H9 (cell line): ENCODE measurements around the gene DSP. TPM values are rescaled to one million over a fixed set of nuclear protein-coding genes. Genes with fewer than 3 reads are reported as not detected.

Experiments
- DNase-seq: peaks from one replicate; pipeline ENCODE4 v3.0.0-alpha.2; 2017
- H2AFZ ChIP-seq: one replicate; pipeline ENCODE4 v1.6.1; 2013; ENCODE audit warnings: mild to moderate bottlenecking, low read length, control low read depth, moderate library complexity
- H2AK5ac ChIP-seq: 2 replicates; pipeline ENCODE4 v1.6.1; 2013; ENCODE audit warnings: low read length, control low read depth, mixed read lengths; ENCODE audit not compliant: insufficient read length
- H2BK120ac ChIP-seq: one replicate; pipeline ENCODE4 v1.6.1; 2013; ENCODE audit warnings: low read depth, mild to moderate bottlenecking, low read length, control low read depth, inconsistent platforms; ENCODE audit not compliant: poor library complexity, severe bottlenecking
- H2BK12ac ChIP-seq: 2 replicates; pipeline ENCODE4 v1.6.1; 2013; ENCODE audit warnings: low read length, control low read depth, mixed read lengths, low read depth; ENCODE audit not compliant: insufficient read length
- H2BK15ac ChIP-seq: 2 replicates; pipeline ENCODE4 v1.6.1; 2013; ENCODE audit warnings: low read depth, low read length, control low read depth
- H2BK20ac ChIP-seq: one replicate; pipeline ENCODE4 v1.6.1; 2013; ENCODE audit warnings: low read depth, mild to moderate bottlenecking, low read length, control low read depth, inconsistent platforms; ENCODE audit not compliant: poor library complexity, severe bottlenecking
- H2BK5ac ChIP-seq: 2 replicates; pipeline ENCODE4 v1.6.1; 2013; ENCODE audit warnings: low read length, control low read depth, mixed read lengths; ENCODE audit not compliant: insufficient read length
- H3K14ac ChIP-seq: 2 replicates; pipeline ENCODE4 v1.6.1; 2013; ENCODE audit warnings: low read length, control low read depth; ENCODE audit not compliant: insufficient read depth
- H3K18ac ChIP-seq: 2 replicates; pipeline ENCODE4 v1.6.1; 2013; ENCODE audit warnings: low read depth, mild to moderate bottlenecking, mixed read lengths, low read length, control low read depth; ENCODE audit not compliant: insufficient read length
- H3K23ac ChIP-seq: 2 replicates; pipeline ENCODE4 v1.6.1; 2013; ENCODE audit warnings: low read length, control low read depth, mixed read lengths, low read depth; ENCODE audit not compliant: insufficient read length
- H3K23me2 ChIP-seq: 2 replicates; pipeline ENCODE4 v1.6.1; 2013; ENCODE audit warnings: low read depth, mild to moderate bottlenecking, mixed read lengths, low read length, control low read depth; ENCODE audit not compliant: insufficient read length, poor library complexity, severe bottlenecking
- H3K27ac ChIP-seq: 2 replicates; pipeline ENCODE4 v1.5.1; 2013; ENCODE audit warnings: low read length, control low read depth, mixed read lengths, low read depth; ENCODE audit not compliant: insufficient read length
- H3K27me3 ChIP-seq: 2 replicates; pipeline ENCODE4 v1.6.1; 2013; ENCODE audit warnings: low read length, control low read depth, inconsistent platforms; ENCODE audit not compliant: insufficient read depth
- H3K4ac ChIP-seq: 2 replicates; pipeline ENCODE4 v1.6.1; 2013; ENCODE audit warnings: low read depth, mild to moderate bottlenecking, control low read depth, inconsistent platforms, low read length, moderate library complexity
- H3K4me1 ChIP-seq: 2 replicates; pipeline ENCODE4 v1.6.1; 2013; ENCODE audit warnings: low read length, control low read depth, inconsistent platforms; ENCODE audit not compliant: insufficient read depth
- H3K4me2 ChIP-seq: 2 replicates; pipeline ENCODE4 v1.6.1; 2013; ENCODE audit warnings: low read length, control low read depth, mixed read lengths; ENCODE audit not compliant: insufficient read length, insufficient read depth
- H3K56ac ChIP-seq: 2 replicates; pipeline ENCODE4 v1.6.1; 2013; ENCODE audit warnings: low read depth, mild to moderate bottlenecking, mixed read lengths, low read length, control low read depth; ENCODE audit not compliant: insufficient read length
- H3K79me1 ChIP-seq: 2 replicates; pipeline ENCODE4 v1.6.1; 2013; ENCODE audit warnings: low read depth, mild to moderate bottlenecking, moderate library complexity, low read length, control low read depth, inconsistent platforms; ENCODE audit not compliant: insufficient read depth, poor library complexity, severe bottlenecking
- H3K79me2 ChIP-seq: 2 replicates; pipeline ENCODE4 v1.6.1; 2013; ENCODE audit warnings: low read length, control low read depth, inconsistent platforms; ENCODE audit not compliant: insufficient read depth
- H3K9ac ChIP-seq: 2 replicates; pipeline ENCODE4 v1.6.1; 2013; ENCODE audit warnings: low read length, control low read depth, mixed read lengths; ENCODE audit not compliant: insufficient read length; ENCODE audit errors: extremely low read depth
- H3K9me3 ChIP-seq: one replicate; pipeline ENCODE4 v1.6.1; 2013; ENCODE audit warnings: low read depth, low read length, inconsistent platforms; ENCODE audit not compliant: control insufficient read depth
- H3T11ph ChIP-seq: one replicate; pipeline ENCODE4 v1.6.1; 2013; ENCODE audit warnings: mild to moderate bottlenecking, low read length, control low read depth, inconsistent platforms
- H4K20me1 ChIP-seq: one replicate; pipeline ENCODE4 v1.6.1; 2013; ENCODE audit not compliant: control insufficient read depth, insufficient read length, insufficient read depth
- H4K5ac ChIP-seq: 2 replicates; pipeline ENCODE4 v1.6.1; 2013; ENCODE audit warnings: low read depth, mild to moderate bottlenecking, mixed read lengths, low read length, control low read depth; ENCODE audit not compliant: insufficient read length
- H4K8ac ChIP-seq: replicated peaks from 2 replicates; pipeline ENCODE4 v1.6.1; 2013; ENCODE audit warnings: low read length, control low read depth, mixed read lengths, low read depth; ENCODE audit not compliant: insufficient read length
- H4K91ac ChIP-seq: 2 replicates; pipeline ENCODE4 v1.6.1; 2013; ENCODE audit warnings: low read depth, mild to moderate bottlenecking, moderate library complexity, mixed read lengths, low read length, control low read depth; ENCODE audit not compliant: insufficient read length
- H3K27ac Mint-ChIP-seq, 3 experiments: 2 replicates in 2 of 3; 3 replicates in 1 of 3; pipeline ENCODE4 v1.8.0; 2020 to 2021; ENCODE audit warnings: mixed read lengths in 3 of 3, mild to moderate bottlenecking in 1 of 3, moderate library complexity in 1 of 3
- H3K27me3 Mint-ChIP-seq: 2 replicates; pipeline ENCODE4 v1.8.0; 2021; ENCODE audit warnings: low read depth, mild to moderate bottlenecking, moderate library complexity, mixed read lengths
- H3K36me3 Mint-ChIP-seq, 3 experiments: 2 replicates in 2 of 3; 3 replicates in 1 of 3; pipeline ENCODE4 v1.8.0; 2020 to 2021; ENCODE audit warnings: low read depth in 3 of 3, mixed read lengths in 3 of 3; ENCODE audit not compliant: insufficient read depth in 1 of 3
- H3K4me1 Mint-ChIP-seq, 2 experiments: 2 replicates each; pipeline ENCODE4 v1.8.0; 2020; ENCODE audit warnings: mixed read lengths in 2 of 2
- H3K4me3 Mint-ChIP-seq, 2 experiments: 2 replicates in 1 of 2; 3 replicates in 1 of 2; pipeline ENCODE4 v1.8.0; 2020 to 2021; ENCODE audit warnings: mild to moderate bottlenecking in 2 of 2, mixed read lengths in 2 of 2, moderate library complexity in 1 of 2
- H3K9me3 Mint-ChIP-seq, 2 experiments: 2 replicates in 1 of 2; 3 replicates in 1 of 2; pipeline ENCODE4 v1.8.0; 2020; ENCODE audit warnings: mild to moderate bottlenecking in 2 of 2, mixed read lengths in 2 of 2, moderate library complexity in 1 of 2
- CTCF ChIP-seq: fragments of 200-600 bp; sonication (generic); conservative IDR thresholded peaks from 3 replicates; pipeline ENCODE4 v1.8.0; 2021; ENCODE audit warnings: antibody characterized with exemption, mild to moderate bottlenecking
- WGBS: extraction: QIAGEN DNeasy Blood & Tissue Kit; methylation state at CpG from one replicate; pipeline ENCODE4 v1.1.7; 2013; ENCODE audit warnings: missing lambda C conversion rate, low lambda C conversion rate, mixed read lengths; ENCODE audit not compliant: insufficient read length; ENCODE audit errors: extremely low coverage; 5-methylcytosine and 5-hydroxymethylcytosine counted together
- total RNA-seq: library from RNA; stranded (reverse); gene quantifications from 2 replicates; pipeline ENCODE4 v1.2.1, GENCODE V29; 2021

Gene DSP
- total RNA-seq, 1 experiment from 2014 or later = 48.9 TPM

- Histone ChIP-seq H3K27ac (no peak overlapping the region), H3K9me3 (no peaks in the 10 kb centered on the region), H3K79me1 (no peaks in the 10 kb centered on the region), H2AK5ac (no peak overlapping the region), H3K23me2 (no peaks in the 10 kb centered on the region), H2BK15ac (no peak overlapping the region), H3K4me2 (no peak overlapping the region), H2BK5ac (no peak overlapping the region), H3K4ac (no peak overlapping the region), H3T11ph (no peak overlapping the region), H3K79me2 (no peaks in the 10 kb centered on the region), H3K4me1 (peaks cover 6% of the 10 kb centered on the region), H2BK120ac (no peak overlapping the region), H3K56ac (no peak overlapping the region), H3K9ac (no peak overlapping the region), H4K8ac (no peak overlapping the region), H2AFZ (no peak overlapping the region), H2BK20ac (no peak overlapping the region), H3K18ac (no peak overlapping the region), H2BK12ac (no peak overlapping the region), H3K14ac (no peak overlapping the region), H4K91ac (no peak overlapping the region), H3K27me3 (no peaks in the 10 kb centered on the region), H4K5ac (no peak overlapping the region), H4K20me1 (no peaks in the 10 kb centered on the region), H3K23ac (no peak overlapping the region)
- no peak for TF ChIP-seq CTCF
- no CpG with 5 or more reads among the region's 6 CpGs for WGBS
- Mint-ChIP-seq H3K4me3 (no peak overlapping the region), H3K27ac (no peak overlapping the region), H3K4me1 (peaks cover 20 to 24% of the 10 kb centered on the region in 2 experiments), H3K27me3 (no peaks in the 10 kb centered on the region; the same call in 1 of the 2 replicates), H3K9me3 (no peaks in the 10 kb centered on the region), H3K36me3 (no peaks in the 10 kb centered on the region)
- no peak for DNase-seq
Measured at GRCh38 chr6:7507600-7507999, 33.9 kb upstream of the DSP start.
